Activated B cell treated with CpG ODN at 0.5 μM for 24 hours (primary cell): ENCODE results near the gene CHST5. TPM values are rescaled to one million over a fixed set of nuclear protein-coding genes. Genes with fewer than 3 reads are reported as not detected.
"Not testable (repeated sequence)": the region's sequence is repeated elsewhere in the genome, so short reads cannot be mapped to it uniquely, and the experiment has no call there.

Experiments
- ATAC-seq: fragments of 200-7000 bp; cut with Tn5 transposase; one replicate; pipeline ENCODE4 v1.10.0; 2021; ENCODE audit warnings: low read depth, mild to moderate bottlenecking, moderate library complexity
- CTCF ChIA-PET: fragments of 350-600 bp; sonication (Branson Sonifier 250); formaldehyde crosslinking; loops from one replicate; lab custom pipeline; 2021; ENCODE audit warnings: antibody characterized with exemption; lab: Charles Lee
- POLR2A ChIA-PET: fragments of 350-600 bp; sonication (Branson Sonifier 250); formaldehyde crosslinking; loops from one replicate; lab custom pipeline; 2021; ENCODE audit warnings: antibody characterized with exemption; lab: Charles Lee
- DNase-seq: peaks from one replicate; pipeline ENCODE4 v3.0.0; 2022
- H3K27ac Mint-ChIP-seq: one replicate; pipeline ENCODE4 v1.8.0; 2020; ENCODE audit warnings: mixed read lengths
- H3K27me3 Mint-ChIP-seq: one replicate; pipeline ENCODE4 v1.8.0; 2021; ENCODE audit warnings: mixed read lengths
- H3K36me3 Mint-ChIP-seq: one replicate; pipeline ENCODE4 v1.8.0; 2021; ENCODE audit warnings: low read depth, mixed read lengths
- H3K4me1 Mint-ChIP-seq: one replicate; pipeline ENCODE4 v1.8.0; 2021; ENCODE audit warnings: mixed read lengths
- H3K4me3 Mint-ChIP-seq: one replicate; pipeline ENCODE4 v1.8.0; 2020; ENCODE audit warnings: mild to moderate bottlenecking, mixed read lengths
- H3K9me3 Mint-ChIP-seq: one replicate; pipeline ENCODE4 v1.8.0; 2020; ENCODE audit warnings: mixed read lengths
- intact Hi-C: fragments of 100-400 bp; cut with micrococcal nuclease; formaldehyde crosslinking; loops from one replicate; pipeline ENCODE4 v1.15.1; 2024
- total RNA-seq: library from RNA; stranded (reverse); gene quantifications from 2 replicates; pipeline ENCODE4 v1.2.3, GENCODE V29; 2022
- TF ChIP-seq, protein P1 (sequence below): fragments of 200-600 bp; IDR thresholded peaks from one replicate; pipeline ENCODE4 v1.8.0; 2022; ENCODE audit warnings: antibody characterized with exemption, mild to moderate bottlenecking

The CHST5 gene
- total RNA-seq, 1 donor from 2014 or later = 0.11 TPM

DNA sequence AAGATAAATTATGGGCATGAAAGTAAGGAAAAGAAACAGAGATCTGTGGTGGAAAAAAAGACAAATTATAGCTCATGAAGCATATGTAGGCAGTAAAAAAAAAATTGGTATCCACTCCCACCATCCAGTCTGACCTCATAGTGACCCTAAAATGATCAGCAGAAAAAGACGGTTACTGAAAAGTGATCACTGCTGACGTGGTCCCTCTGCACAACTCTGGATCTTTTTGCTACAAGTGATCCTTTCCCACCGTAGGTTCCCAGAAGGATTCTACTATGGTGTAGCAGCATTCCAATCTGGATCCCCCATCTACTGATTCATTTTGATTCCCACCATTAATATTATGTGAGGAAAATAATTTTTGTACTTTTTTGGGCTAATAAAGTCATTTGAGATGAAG lies 29.8 kb downstream of the CHST5 start:
- no peak overlapping the region for H3K4me3 Mint-ChIP-seq
- H3K27me3 Mint-ChIP-seq = peaks cover 8% of the 10 kb centered on the region
- DNase-seq (no peak), ATAC-seq (no peak)
- ChIA-PET CTCF (interaction anchor here (0.7 to 1.0 kb wide), 2 partner anchors 11 to 42 kb away, joined by 3 to 4 read pairs; no protein-coding TSS in a partner anchor), POLR2A (no interaction called here)
- intact Hi-C loops = no loop called here
- H3K36me3 Mint-ChIP-seq = no peaks in the 10 kb centered on the region
- H3K9me3 Mint-ChIP-seq = no peaks in the 10 kb centered on the region
- TF ChIP-seq, protein P1, sequence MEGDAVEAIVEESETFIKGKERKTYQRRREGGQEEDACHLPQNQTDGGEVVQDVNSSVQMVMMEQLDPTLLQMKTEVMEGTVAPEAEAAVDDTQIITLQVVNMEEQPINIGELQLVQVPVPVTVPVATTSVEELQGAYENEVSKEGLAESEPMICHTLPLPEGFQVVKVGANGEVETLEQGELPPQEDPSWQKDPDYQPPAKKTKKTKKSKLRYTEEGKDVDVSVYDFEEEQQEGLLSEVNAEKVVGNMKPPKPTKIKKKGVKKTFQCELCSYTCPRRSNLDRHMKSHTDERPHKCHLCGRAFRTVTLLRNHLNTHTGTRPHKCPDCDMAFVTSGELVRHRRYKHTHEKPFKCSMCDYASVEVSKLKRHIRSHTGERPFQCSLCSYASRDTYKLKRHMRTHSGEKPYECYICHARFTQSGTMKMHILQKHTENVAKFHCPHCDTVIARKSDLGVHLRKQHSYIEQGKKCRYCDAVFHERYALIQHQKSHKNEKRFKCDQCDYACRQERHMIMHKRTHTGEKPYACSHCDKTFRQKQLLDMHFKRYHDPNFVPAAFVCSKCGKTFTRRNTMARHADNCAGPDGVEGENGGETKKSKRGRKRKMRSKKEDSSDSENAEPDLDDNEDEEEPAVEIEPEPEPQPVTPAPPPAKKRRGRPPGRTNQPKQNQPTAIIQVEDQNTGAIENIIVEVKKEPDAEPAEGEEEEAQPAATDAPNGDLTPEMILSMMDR = no peak
- H3K4me1 Mint-ChIP-seq = no peaks in the 10 kb centered on the region
- H3K27ac Mint-ChIP-seq = no peak overlapping the region

DNA sequence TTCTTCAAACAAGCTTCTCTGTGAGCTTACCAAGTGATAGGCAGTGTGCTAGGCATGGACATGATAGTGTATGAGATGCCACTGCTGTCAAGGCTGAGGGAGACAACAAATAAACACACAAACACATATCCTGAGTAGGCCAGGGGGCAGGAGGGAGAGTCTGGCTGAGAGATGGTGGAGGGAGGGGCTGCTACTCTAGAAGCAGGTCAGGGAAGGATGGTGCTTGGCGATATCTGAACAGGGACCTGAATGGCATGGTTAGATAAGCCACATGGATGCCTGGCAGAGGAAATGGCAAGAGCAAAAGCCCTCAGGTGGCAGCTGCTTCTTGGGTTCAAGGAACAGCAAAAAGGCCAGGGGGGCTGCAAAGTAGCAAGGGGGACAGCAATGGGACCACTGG lies 32.1 kb downstream of the CHST5 start:
- intact Hi-C loops = no loop called here
- Mint-ChIP-seq H3K4me1 (no peaks in the 10 kb centered on the region), H3K36me3 (no peaks in the 10 kb centered on the region), H3K27ac (no peak overlapping the region), H3K27me3 (peaks cover 14% of the 10 kb centered on the region), H3K4me3 (no peak overlapping the region), H3K9me3 (no peaks in the 10 kb centered on the region)
- POLR2A ChIA-PET = no interaction called here
- DNase-seq = no peak
- no peak for ATAC-seq
- TF ChIP-seq, protein P1 = no peak
- CTCF ChIA-PET = no interaction called here

DNA sequence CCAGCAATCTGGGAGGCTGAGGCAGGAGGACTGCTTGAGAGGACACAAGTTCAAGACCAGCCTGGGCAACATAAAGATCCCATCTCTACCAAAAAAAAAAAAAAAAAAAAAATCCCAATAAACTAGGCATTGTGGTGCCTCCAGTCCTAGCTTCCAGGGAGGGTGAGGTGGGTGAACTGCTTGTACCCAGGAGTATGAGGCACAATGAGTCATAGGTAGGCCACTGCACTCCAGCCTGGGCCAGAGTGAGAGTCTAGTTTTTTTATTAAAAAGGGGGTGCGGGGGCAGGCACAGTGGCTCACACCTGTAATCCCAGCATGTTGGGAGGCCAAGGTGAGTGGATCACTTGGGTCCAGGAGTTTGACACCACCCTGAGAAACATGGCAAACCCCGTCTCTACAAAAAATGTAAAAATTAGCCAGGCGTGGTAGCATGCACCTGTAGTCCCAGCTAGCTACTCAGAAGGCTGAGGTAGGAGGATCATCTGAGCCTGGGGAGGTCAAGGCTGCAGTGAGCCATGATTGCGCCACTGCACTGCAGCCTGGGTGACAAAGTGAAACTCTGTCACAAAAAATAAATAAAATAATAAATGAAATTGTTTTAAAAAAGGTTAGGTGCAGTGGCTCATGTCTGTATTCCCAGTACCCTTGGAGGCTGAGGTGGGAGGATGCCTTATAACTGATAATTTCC lies 32.8 kb downstream of the CHST5 start:
- no peak overlapping the region for H3K27ac Mint-ChIP-seq
- H3K27me3 Mint-ChIP-seq = peaks cover 12% of the 10 kb centered on the region
- H3K9me3 Mint-ChIP-seq = no peaks in the 10 kb centered on the region
- ChIA-PET POLR2A (no interaction called here), CTCF (no interaction called here)
- H3K4me1 Mint-ChIP-seq = no peaks in the 10 kb centered on the region
- TF ChIP-seq, protein P1 = no peak
- DNase-seq (no peak), ATAC-seq (no peak)
- H3K36me3 Mint-ChIP-seq = no peaks in the 10 kb centered on the region
- intact Hi-C loops = no loop called here
- no peak overlapping the region for H3K4me3 Mint-ChIP-seq

DNA sequence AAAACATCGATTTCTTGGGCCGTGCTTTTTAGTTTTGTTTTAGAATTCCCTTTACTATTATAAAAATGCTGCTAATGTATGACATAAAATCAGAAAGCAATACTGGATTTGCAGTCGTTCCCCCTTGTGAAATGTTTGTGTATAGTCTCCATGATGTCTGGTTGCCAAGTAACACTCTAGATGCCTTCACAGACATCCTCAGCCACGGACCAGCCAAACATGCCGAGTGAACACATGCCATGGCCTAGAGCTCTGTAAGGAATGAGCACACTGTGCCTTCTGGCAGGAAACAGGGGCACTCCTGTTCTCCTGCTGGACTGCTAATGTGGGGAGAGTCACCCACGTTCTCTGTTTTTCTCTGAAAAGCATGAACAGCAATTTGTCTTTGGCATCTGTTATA lies 34.1 kb downstream of the CHST5 start:
- peaks cover 19% of the 10 kb centered on the region for H3K27me3 Mint-ChIP-seq
- DNase-seq, CTCF ChIA-PET, H3K9me3 Mint-ChIP-seq, H3K27ac Mint-ChIP-seq, H3K4me3 Mint-ChIP-seq, POLR2A ChIA-PET, ATAC-seq, H3K36me3 Mint-ChIP-seq, intact Hi-C loops, H3K4me1 Mint-ChIP-seq: not testable (repeated sequence)

DNA sequence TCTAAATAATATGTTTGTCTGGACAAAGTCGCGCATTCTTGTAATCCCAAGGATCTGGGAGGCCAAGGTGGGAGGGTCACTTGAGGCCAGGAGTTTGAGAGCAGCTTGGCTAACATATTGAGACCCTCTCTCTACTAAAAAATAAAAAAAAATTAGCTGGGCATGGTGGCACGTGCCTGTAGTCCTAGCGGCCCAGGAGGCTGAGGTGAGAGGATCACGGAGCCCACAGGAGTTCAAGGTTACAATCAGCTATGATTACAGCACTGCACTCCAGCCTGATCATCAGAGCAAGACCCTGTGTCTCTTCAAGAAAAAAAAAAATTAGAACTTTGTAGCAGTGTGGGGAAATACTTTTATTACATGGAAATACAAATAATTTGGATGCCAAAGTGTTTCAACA lies 34.5 kb downstream of the CHST5 start:
- POLR2A ChIA-PET = no interaction called here
- H3K4me3 Mint-ChIP-seq = no peak overlapping the region
- no peak for DNase-seq
- H3K9me3 Mint-ChIP-seq = no peaks in the 10 kb centered on the region
- TF ChIP-seq, protein P1 = no peak
- H3K27ac Mint-ChIP-seq = no peak overlapping the region
- H3K4me1 Mint-ChIP-seq = no peaks in the 10 kb centered on the region
- intact Hi-C loops = no loop called here
- H3K36me3 Mint-ChIP-seq = no peaks in the 10 kb centered on the region
- ATAC-seq = no peak
- H3K27me3 Mint-ChIP-seq = peaks cover 19% of the 10 kb centered on the region
- CTCF ChIA-PET = no interaction called here

DNA sequence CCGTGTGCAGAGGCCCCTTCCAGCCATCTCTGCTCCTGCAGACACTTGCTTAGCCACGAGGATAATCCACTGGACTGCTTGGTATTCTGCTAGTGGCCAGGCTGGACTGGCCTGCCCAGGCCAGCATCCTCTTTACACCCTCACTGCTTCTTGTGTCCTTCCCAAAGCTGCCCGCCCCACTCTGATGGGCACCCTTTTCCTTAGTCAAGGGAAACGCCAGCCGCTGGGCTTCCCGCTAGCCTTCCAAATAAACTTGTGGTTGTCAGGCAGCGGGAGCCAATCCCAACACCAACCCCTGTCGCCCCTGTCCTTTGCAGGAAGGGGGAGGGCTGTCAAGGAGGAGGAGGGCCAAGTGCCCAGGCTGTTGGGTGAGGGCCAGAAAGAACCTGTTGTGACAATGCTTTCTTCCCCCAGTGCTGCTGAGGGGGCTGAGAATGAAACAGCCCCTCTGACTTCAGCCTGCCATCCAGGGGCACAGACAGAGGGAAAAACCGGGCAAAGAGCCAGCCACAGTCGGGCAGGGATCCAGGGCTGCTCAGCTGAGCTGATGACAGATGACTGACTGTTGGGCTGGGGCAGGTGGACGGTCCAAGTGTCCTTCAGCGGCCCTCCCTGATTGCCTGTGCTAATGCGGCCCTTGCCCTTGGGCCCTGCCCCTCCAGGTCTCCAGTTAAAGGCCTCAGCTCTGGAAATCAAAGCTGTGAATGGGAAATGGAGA lies 37.1 kb downstream of the CHST5 start:
- H3K36me3 Mint-ChIP-seq, intact Hi-C loops: not testable (repeated sequence)
- H3K27me3 Mint-ChIP-seq = peaks cover 26% of the 10 kb centered on the region

More for the DNA sequence above, 37.1 kb downstream of the CHST5 start:
- H3K27ac Mint-ChIP-seq, H3K4me1 Mint-ChIP-seq, DNase-seq, ATAC-seq, H3K9me3 Mint-ChIP-seq, H3K4me3 Mint-ChIP-seq, CTCF ChIA-PET: not testable (repeated sequence)
- POLR2A ChIA-PET = interaction anchor here (0.6 kb wide), 1 partner anchor 30 kb away, joined by 3 read pairs; no protein-coding TSS in a partner anchor
